Activated CD4-positive, alpha-beta T cell treated with anti-CD3 and anti-CD28 coated beads for 36 hours (primary cell): ENCODE results near the gene SMCP. TPM values are rescaled to one million over a fixed set of nuclear protein-coding genes. Genes with fewer than 3 reads are reported as not detected.

Source experiments
- ATAC-seq: fragments of 200-7000 bp; cut with Tn5 transposase; one replicate; pipeline ENCODE4 v1.10.0; 2021; ENCODE audit warnings: mild to moderate bottlenecking, moderate library complexity
- CTCF ChIA-PET: fragments of 350-600 bp; sonication (Branson Sonifier 250); formaldehyde crosslinking; loops from one replicate; lab custom pipeline; 2021; ENCODE audit warnings: antibody characterized with exemption; lab: Charles Lee
- POLR2A ChIA-PET: fragments of 350-600 bp; sonication (Branson Sonifier 250); formaldehyde crosslinking; loops from one replicate; lab custom pipeline; 2021; ENCODE audit warnings: antibody characterized with exemption, inconsistent platforms; lab: Charles Lee
- DNase-seq: peaks from one replicate; pipeline ENCODE4 v3.0.0-alpha.2; 2020
- H3K27ac Mint-ChIP-seq: one replicate; pipeline ENCODE4 v1.8.0; 2021; ENCODE audit warnings: mixed read lengths
- H3K27me3 Mint-ChIP-seq: one replicate; pipeline ENCODE4 v1.8.0; 2021; ENCODE audit warnings: mixed read lengths
- H3K36me3 Mint-ChIP-seq: one replicate; pipeline ENCODE4 v1.8.0; 2021; ENCODE audit warnings: low read depth, mixed read lengths
- H3K4me1 Mint-ChIP-seq: one replicate; pipeline ENCODE4 v1.8.0; 2021; ENCODE audit warnings: mixed read lengths
- H3K4me3 Mint-ChIP-seq: one replicate; pipeline ENCODE4 v1.8.0; 2021; ENCODE audit warnings: mild to moderate bottlenecking, moderate library complexity, mixed read lengths
- H3K9me3 Mint-ChIP-seq: one replicate; pipeline ENCODE4 v1.8.0; 2021; ENCODE audit warnings: low read depth, mixed read lengths
- intact Hi-C, 2 experiments: fragments of 100-400 bp; cut with DNase I in 1 of 2; cut with micrococcal nuclease in 1 of 2; formaldehyde crosslinking; loops; one replicate each; pipeline versions ENCODE4 v1.14.2 to v1.15.1; 2022 to 2024; cut with DNase I, micrococcal nuclease
- total RNA-seq, 2 experiments: library from RNA; stranded (reverse); gene quantifications; one replicate each; pipeline ENCODE4 v1.2.3, GENCODE V29; 2021

SMCP gene
- total RNA-seq, 2 experiments from 2014 or later: not detected

- peaks cover 4% of the 10 kb centered on the region for H3K4me1 Mint-ChIP-seq
- ATAC-seq: no peak
- no peak overlapping the region for H3K27ac Mint-ChIP-seq
- H3K4me3 Mint-ChIP-seq: no peak overlapping the region
- ChIA-PET POLR2A (no interaction called here), CTCF (no interaction called here)
- H3K36me3 Mint-ChIP-seq: no peaks in the 10 kb centered on the region
- H3K9me3 Mint-ChIP-seq: no peaks in the 10 kb centered on the region
- intact Hi-C loops: loop anchor here in 1 of 2 experiments (10.0 kb wide), 1 partner anchor 312 kb away; no protein-coding TSS in a partner anchor
- DNase-seq: no peak
- H3K27me3 Mint-ChIP-seq: peaks cover 35% of the 10 kb centered on the region
Measured at GRCh38 chr1:152912900-152913299, 34.8 kb downstream of the SMCP start.

DNA sequence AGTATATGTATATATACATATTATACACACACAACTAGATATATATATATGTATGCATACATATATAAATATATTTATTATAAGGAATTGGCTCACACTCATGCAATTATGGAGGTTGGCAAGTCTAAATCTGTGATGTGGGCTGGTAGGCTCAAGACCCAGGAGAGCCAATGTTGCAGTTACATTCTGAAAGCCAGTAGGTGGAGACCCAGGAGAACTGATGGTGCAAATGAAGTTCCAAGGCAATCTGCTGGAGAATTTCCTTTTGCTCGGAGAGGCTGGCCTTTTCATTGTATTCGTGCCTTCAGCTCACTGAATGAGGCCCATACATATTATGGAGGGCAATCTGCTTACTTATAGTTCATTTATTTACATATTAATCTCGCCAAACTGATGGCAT lies 39.7 kb downstream of the SMCP start:
- ATAC-seq (no peak), DNase-seq (no peak)
- no peaks in the 10 kb centered on the region for H3K36me3 Mint-ChIP-seq
- H3K9me3 Mint-ChIP-seq: no peaks in the 10 kb centered on the region
- H3K27ac Mint-ChIP-seq: no peak overlapping the region
- peaks cover 22% of the 10 kb centered on the region for H3K27me3 Mint-ChIP-seq
- no peak overlapping the region for H3K4me3 Mint-ChIP-seq
- ChIA-PET POLR2A (no interaction called here), CTCF (no interaction called here)
- intact Hi-C loops: loop anchor here in 1 of 2 experiments (10.0 kb wide), 1 partner anchor 307 kb away; no protein-coding TSS in a partner anchor
- H3K4me1 Mint-ChIP-seq: no peaks in the 10 kb centered on the region

DNA sequence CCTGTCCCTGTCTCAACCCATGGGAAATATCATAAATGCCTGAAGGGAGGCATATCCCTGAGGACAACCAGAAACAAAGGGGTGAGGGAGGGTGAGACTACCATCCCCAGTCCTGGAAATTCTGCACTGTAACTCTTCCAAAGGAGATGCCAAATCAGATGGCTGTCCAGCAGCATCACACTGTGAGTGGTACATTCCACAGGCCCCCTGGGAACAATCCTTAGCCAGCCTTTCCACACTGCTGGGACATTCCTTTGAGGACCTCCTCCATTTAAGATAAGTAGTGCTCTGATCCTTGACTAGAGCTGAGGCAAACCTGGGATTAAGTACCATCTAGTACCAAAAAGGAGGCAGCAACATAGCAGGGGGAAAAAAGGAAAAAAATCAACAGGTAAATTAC lies 40.9 kb downstream of the SMCP start:
- DNase-seq (no peak), ATAC-seq (no peak)
- CTCF ChIA-PET: no interaction called here
- H3K36me3 Mint-ChIP-seq: no peaks in the 10 kb centered on the region
- no peak overlapping the region for H3K4me3 Mint-ChIP-seq
- POLR2A ChIA-PET: no interaction called here
- no peaks in the 10 kb centered on the region for H3K9me3 Mint-ChIP-seq
- H3K4me1 Mint-ChIP-seq: no peaks in the 10 kb centered on the region
- H3K27me3 Mint-ChIP-seq: peaks cover 17% of the 10 kb centered on the region
- H3K27ac Mint-ChIP-seq: no peak overlapping the region
- intact Hi-C loops: loop anchor here in 1 of 2 experiments (10.0 kb wide), 1 partner anchor 306 kb away; no protein-coding TSS in a partner anchor

GRCh38 chr1:152924191-152924590 lies 46.1 kb downstream of the SMCP start:
- Mint-ChIP-seq H3K27me3 (peaks cover 22% of the 10 kb centered on the region), H3K27ac (no peak overlapping the region), H3K4me1 (no peaks in the 10 kb centered on the region), H3K9me3 (no peaks in the 10 kb centered on the region), H3K36me3 (no peaks in the 10 kb centered on the region), H3K4me3 (no peak overlapping the region)
- POLR2A ChIA-PET: no interaction called here
- DNase-seq (no peak), ATAC-seq (no peak)
- CTCF ChIA-PET: no interaction called here
- intact Hi-C loops: no loop called here

DNA sequence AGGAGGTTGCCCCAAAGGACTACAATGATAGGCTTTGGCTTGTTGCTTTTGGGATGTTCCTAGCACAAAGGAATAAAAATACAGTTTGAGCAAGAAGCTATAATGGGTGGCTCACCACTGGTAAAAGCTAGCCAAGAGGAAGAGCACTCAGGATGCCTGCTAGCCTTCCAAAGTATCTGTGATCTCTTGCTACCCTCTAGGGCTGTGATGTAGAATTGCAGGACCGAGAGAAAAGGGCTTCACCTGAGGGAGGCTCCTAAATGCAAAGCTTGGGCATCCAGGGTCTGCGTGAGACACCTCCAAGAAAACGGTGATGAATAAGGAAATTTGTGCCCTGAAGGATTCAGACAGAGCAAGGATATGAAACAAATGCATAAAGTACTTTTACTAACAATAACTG lies 48.0 kb downstream of the SMCP start:
- CTCF ChIA-PET: interaction anchor here (0.7 kb wide), 1 partner anchor 55 kb away, joined by 3 read pairs; no protein-coding TSS in a partner anchor
- ATAC-seq: no peak
- Mint-ChIP-seq H3K27ac (no peak overlapping the region), H3K27me3 (peaks cover 24% of the 10 kb centered on the region), H3K36me3 (no peaks in the 10 kb centered on the region), H3K4me1 (no peaks in the 10 kb centered on the region), H3K9me3 (no peaks in the 10 kb centered on the region), H3K4me3 (no peak overlapping the region)
- no peak for DNase-seq
- POLR2A ChIA-PET: no interaction called here
- intact Hi-C loops: loop anchor here in 1 of 2 experiments (2.0 to 5.0 kb wide), 2 partner anchors 55 to 274 kb away; no protein-coding TSS in a partner anchor

DNA sequence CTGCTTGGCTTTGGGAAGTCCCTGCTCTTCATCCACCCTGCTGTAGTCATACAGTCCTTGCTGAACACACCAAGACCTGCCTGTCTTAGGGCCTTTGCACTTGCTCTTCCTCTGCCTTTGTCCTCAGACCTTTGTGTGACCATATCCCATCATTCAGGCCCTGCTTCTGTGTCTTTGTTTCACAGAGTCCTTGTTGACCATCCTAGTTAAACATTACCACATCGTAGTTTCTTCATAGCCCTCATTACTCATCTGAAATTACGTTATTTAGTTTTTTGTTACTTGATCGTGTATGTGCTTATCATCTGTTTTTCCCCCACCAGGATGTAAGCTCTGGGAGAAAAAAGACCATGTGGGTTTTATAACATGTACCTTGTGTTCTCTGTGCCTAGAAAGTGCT lies 50.5 kb downstream of the SMCP start:
- Mint-ChIP-seq H3K4me1 (no peaks in the 10 kb centered on the region), H3K9me3 (no peaks in the 10 kb centered on the region), H3K27me3 (peaks cover 20% of the 10 kb centered on the region), H3K4me3 (no peak overlapping the region), H3K36me3 (no peaks in the 10 kb centered on the region), H3K27ac (no peak overlapping the region)
- ChIA-PET POLR2A (no interaction called here), CTCF (no interaction called here)
- DNase-seq (no peak), ATAC-seq (no peak)
- intact Hi-C loops: loop anchor here in 1 of 2 experiments (5.0 kb wide), 1 partner anchor 276 kb away; no protein-coding TSS in a partner anchor

- no peak overlapping the region for H3K27ac Mint-ChIP-seq
Measured at GRCh38 chr1:152932170-152932811, 54.2 kb downstream of the SMCP start.

GRCh38 chr1:152933196-152933595 lies 55.1 kb downstream of the SMCP start:
- CTCF ChIA-PET: no interaction called here
- H3K36me3 Mint-ChIP-seq: no peaks in the 10 kb centered on the region
- DNase-seq: no peak
- ATAC-seq: no peak
- peaks cover 19% of the 10 kb centered on the region for H3K27me3 Mint-ChIP-seq
- H3K4me1 Mint-ChIP-seq: no peaks in the 10 kb centered on the region
- H3K4me3 Mint-ChIP-seq: no peak overlapping the region
- POLR2A ChIA-PET: no interaction called here
- H3K9me3 Mint-ChIP-seq: no peaks in the 10 kb centered on the region
- no peak overlapping the region for H3K27ac Mint-ChIP-seq
- intact Hi-C loops: no loop called here

More at GRCh38 chr1:152932170-152932811, 54.2 kb downstream of the SMCP start:
- CTCF ChIA-PET: interaction anchor here (0.6 kb wide), 1 partner anchor 858 kb away, joined by 3 read pairs; no protein-coding TSS in a partner anchor
- Mint-ChIP-seq H3K27me3 (peaks cover 19% of the 10 kb centered on the region), H3K36me3 (no peaks in the 10 kb centered on the region), H3K9me3 (no peaks in the 10 kb centered on the region), H3K4me3 (no peak overlapping the region), H3K4me1 (no peaks in the 10 kb centered on the region)
- POLR2A ChIA-PET: no interaction called here
- intact Hi-C loops: no loop called here
- no peak for DNase-seq
- no peak for ATAC-seq

Other genes starting within 250 kb of the SMCP start
- not detected for gene LCE2D, start 214.9 kb upstream of the SMCP start, total RNA-seq
- gene LCE2C, start 203.0 kb upstream of the SMCP start, total RNA-seq: not detected
- gene LCE2B, start 192.2 kb upstream of the SMCP start, total RNA-seq: not detected
- gene LCE2A, start 180.0 kb upstream of the SMCP start, total RNA-seq: not detected
- not detected for gene LCE4A, start 170.2 kb upstream of the SMCP start, total RNA-seq
- not detected for gene KPRP, start 120.3 kb upstream of the SMCP start, total RNA-seq
- not detected for gene LCE1F, start 103.2 kb upstream of the SMCP start, total RNA-seq
- gene LCE1E, start 92.1 kb upstream of the SMCP start, total RNA-seq: not detected
- not detected for gene LCE1D, start 81.6 kb upstream of the SMCP start, total RNA-seq
- gene LCE1C, start 71.7 kb upstream of the SMCP start, total RNA-seq: not detected
- not detected for gene LCE1B, start 66.4 kb upstream of the SMCP start, total RNA-seq
- not detected for gene LCE1A, start 50.8 kb upstream of the SMCP start, total RNA-seq
- gene LCE6A, start 35.5 kb upstream of the SMCP start, total RNA-seq: not detected
- gene LCE7A, start 18.3 kb upstream of the SMCP start, total RNA-seq: not detected
- gene IVL, start 30.2 kb downstream of the SMCP start, total RNA-seq: under 1 TPM in 1 of 2 experiments, not detected in 1; 0.07 TPM
- gene SPRR5, start 68.9 kb downstream of the SMCP start, total RNA-seq: not detected
- not detected for gene SPRR4, start 92.3 kb downstream of the SMCP start, total RNA-seq
- gene SPRR1A, start 105.8 kb downstream of the SMCP start, total RNA-seq: not detected
- gene SPRR3, start 123.4 kb downstream of the SMCP start, total RNA-seq: not detected
- gene SPRR1B, start 152.9 kb downstream of the SMCP start, total RNA-seq: not detected
- not detected for gene SPRR2D, start 162.8 kb downstream of the SMCP start, total RNA-seq
- gene SPRR2A, start 179.2 kb downstream of the SMCP start, total RNA-seq: not detected
- not detected for gene SPRR2B, start 193.3 kb downstream of the SMCP start, total RNA-seq
- gene SPRR2E, start 216.2 kb downstream of the SMCP start, total RNA-seq: not detected
- not detected for gene SPRR2F, start 235.2 kb downstream of the SMCP start, total RNA-seq